ENCODE results near the gene RIMOC1.
"Not testable (repeated sequence)": the region's sequence is repeated elsewhere in the genome, so short reads cannot be mapped to it uniquely, and the experiment has no call there.

RIMOC1 gene

DNA sequence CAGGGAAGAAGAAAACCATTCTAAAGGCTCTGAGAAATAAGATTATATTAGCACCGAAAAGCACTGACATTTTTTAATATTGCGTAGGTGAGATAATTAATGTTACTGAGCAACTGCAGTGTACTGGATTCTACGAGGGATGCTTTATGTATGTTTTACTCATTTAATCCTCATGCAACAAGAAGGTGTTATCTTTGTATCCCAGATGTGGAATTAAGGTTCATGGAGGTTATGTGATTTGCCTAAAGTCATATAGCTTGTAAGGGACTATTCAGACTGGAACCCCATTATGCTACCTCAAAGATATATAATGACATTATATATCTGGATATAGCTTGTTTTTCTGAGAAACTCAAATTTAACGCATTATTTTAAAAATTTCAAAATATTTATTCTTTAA is 23.5 kb downstream of the RIMOC1 start:
- TF ChIP-seq, protein P1, sequence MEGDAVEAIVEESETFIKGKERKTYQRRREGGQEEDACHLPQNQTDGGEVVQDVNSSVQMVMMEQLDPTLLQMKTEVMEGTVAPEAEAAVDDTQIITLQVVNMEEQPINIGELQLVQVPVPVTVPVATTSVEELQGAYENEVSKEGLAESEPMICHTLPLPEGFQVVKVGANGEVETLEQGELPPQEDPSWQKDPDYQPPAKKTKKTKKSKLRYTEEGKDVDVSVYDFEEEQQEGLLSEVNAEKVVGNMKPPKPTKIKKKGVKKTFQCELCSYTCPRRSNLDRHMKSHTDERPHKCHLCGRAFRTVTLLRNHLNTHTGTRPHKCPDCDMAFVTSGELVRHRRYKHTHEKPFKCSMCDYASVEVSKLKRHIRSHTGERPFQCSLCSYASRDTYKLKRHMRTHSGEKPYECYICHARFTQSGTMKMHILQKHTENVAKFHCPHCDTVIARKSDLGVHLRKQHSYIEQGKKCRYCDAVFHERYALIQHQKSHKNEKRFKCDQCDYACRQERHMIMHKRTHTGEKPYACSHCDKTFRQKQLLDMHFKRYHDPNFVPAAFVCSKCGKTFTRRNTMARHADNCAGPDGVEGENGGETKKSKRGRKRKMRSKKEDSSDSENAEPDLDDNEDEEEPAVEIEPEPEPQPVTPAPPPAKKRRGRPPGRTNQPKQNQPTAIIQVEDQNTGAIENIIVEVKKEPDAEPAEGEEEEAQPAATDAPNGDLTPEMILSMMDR (IDR thresholded peaks at IDR 0.05; ENCODE audit: low read depth, low read length) = no peak
- Histone ChIP-seq H3K27me3 (ENCODE audit: insufficient read depth, low read depth, severe bottlenecking) (no peaks in the 10 kb centered on the region), H3K4me3 (ENCODE audit: low read depth, low read length) (no peak overlapping the region), H3K36me3 (no peaks in the 10 kb centered on the region; the same call in 1 of the 2 replicates), H3K27ac (no peak overlapping the region), H3K9me3 (ENCODE audit: severe bottlenecking) (no peaks in the 10 kb centered on the region)
- DNase-seq = no peak

DNA sequence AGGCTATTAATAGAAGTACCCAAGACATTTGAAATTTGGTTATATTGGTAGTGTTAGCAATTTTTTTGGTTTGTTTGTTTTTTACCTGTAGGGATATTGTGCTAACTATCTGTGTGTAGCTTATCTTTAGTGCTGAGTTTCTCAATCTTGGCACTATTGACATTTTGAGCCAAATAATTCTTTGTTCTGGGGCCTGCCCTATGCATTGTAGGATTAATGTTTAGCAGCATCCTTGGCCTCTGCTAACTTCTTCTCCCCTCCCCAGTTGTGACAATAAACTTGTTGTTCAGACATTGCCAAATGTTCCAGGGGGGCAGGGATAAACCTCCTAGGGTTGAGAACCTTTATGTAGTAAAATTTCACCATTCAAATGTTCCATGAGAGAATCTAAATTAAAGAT is 24.9 kb downstream of the RIMOC1 start:
- H3K9me3 ChIP-seq (ENCODE audit: severe bottlenecking) = no peaks in the 10 kb centered on the region
- no peak overlapping the region for H3K4me3 ChIP-seq (ENCODE audit: low read depth, low read length)
- H3K36me3 ChIP-seq = no peaks in the 10 kb centered on the region
- no peak for DNase-seq
- H3K27ac ChIP-seq = no peak overlapping the region
- no peaks in the 10 kb centered on the region for H3K27me3 ChIP-seq (ENCODE audit: insufficient read depth, low read depth, severe bottlenecking)
- TF ChIP-seq, protein P1 (IDR thresholded peaks at IDR 0.05; ENCODE audit: low read depth, low read length) = no peak

GRCh38 chr5:41932770-41933169 is 28.6 kb downstream of the RIMOC1 start:
- DNase-seq = no peak
- Histone ChIP-seq H3K4me3 (ENCODE audit: low read depth, low read length) (no peak overlapping the region), H3K27me3 (ENCODE audit: insufficient read depth, low read depth, severe bottlenecking) (no peaks in the 10 kb centered on the region), H3K9me3 (ENCODE audit: severe bottlenecking) (no peaks in the 10 kb centered on the region), H3K27ac (no peak overlapping the region), H3K36me3 (no peaks in the 10 kb centered on the region)
- TF ChIP-seq, protein P1 (IDR thresholded peaks at IDR 0.05; ENCODE audit: low read depth, low read length) = no peak

DNA sequence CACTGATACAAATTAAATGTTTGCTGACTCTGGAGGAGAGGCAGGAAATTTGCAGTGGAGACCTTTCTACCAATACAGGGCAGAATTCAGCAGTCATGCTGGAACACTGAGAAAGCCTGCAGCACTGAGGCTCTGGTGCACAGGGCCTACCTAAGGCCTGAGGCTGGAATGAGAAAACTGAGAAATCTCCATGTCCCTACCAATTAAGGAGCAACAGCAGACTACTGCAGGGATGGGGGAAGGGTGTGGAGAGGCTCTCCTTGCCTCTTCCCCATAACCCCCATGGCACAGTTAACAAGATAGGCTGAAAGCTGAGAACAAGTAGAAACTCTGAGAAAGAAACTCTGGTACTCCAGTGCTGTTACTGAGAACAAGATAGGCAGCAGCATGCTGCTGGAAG is 31.4 kb downstream of the RIMOC1 start:
- Histone ChIP-seq H3K9me3 (ENCODE audit: severe bottlenecking) (no peaks in the 10 kb centered on the region), H3K4me3 (ENCODE audit: low read depth, low read length) (no peak overlapping the region), H3K36me3 (no peaks in the 10 kb centered on the region), H3K27ac (no peak overlapping the region), H3K27me3 (ENCODE audit: insufficient read depth, low read depth, severe bottlenecking) (no peaks in the 10 kb centered on the region)
- DNase-seq = no peak
- TF ChIP-seq, protein P1 (IDR thresholded peaks at IDR 0.05; ENCODE audit: low read depth, low read length) = no peak

DNA sequence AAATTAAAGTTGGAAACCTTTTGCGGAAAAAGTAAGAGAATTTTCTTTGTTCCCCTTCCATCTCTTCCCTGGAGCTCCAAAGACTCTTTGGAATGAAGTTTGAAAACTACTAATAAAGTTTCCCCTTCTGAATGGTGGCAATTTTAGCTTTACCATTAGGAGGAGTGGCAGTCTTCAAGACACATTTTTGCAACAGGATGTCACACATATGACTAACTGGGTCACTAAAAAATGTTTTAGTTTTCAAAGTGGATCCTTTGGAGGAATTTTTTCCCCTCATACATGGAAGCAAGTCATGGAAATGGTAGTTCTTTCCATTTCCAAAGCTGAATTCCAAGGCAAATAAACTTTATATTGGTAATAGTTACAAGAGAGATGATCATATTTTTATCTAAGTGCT is 36.5 kb downstream of the RIMOC1 start:
- Histone ChIP-seq H3K27me3 (ENCODE audit: insufficient read depth, low read depth, severe bottlenecking) (no peaks in the 10 kb centered on the region), H3K4me3 (ENCODE audit: low read depth, low read length) (no peak overlapping the region), H3K27ac (no peak overlapping the region), H3K36me3 (no peaks in the 10 kb centered on the region), H3K9me3 (ENCODE audit: severe bottlenecking) (no peaks in the 10 kb centered on the region)
- TF ChIP-seq, protein P1 (IDR thresholded peaks at IDR 0.05; ENCODE audit: low read depth, low read length) = no peak
- no peak for DNase-seq

DNA sequence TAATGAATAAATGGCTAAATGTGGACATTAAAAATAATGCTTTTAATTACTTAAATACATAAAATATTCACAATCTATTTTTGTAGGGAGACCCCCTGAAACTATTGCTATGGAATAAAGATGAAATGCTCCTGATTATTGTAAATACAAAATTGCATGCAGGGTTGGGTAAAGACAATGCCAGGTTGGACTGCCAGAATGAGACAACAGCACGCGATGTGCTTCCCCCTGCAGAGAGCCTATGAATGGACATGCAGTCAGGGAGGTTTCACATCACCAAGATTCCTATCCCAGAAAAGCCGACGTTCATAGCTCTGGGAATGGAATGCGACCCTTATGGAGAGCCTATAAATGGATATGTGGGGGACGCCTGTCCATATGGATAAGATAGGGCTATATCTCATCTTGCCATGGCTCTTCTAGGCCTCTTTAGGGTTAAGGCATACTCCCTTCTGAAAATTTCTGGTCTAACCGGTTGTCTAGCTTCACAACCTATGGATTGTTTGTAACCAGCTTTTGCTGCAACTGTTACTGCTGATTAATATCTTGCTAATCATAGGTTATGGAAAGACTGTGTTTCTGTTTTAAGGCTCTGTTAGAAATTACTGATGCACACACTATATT is 41.3 kb downstream of the RIMOC1 start:
- DNase-seq; H3K27ac ChIP-seq; H3K27me3 ChIP-seq (ENCODE audit: insufficient read depth, low read depth, severe bottlenecking); H3K4me3 ChIP-seq (ENCODE audit: low read depth, low read length); H3K9me3 ChIP-seq (ENCODE audit: severe bottlenecking); H3K36me3 ChIP-seq: not testable (repeated sequence)

Measured in WERI-Rb-1 (cell line).